Activated CD4-positive, alpha-beta T cell treated with anti-CD3 and anti-CD28 coated beads, Interleukin-2, amount 50 U/mL, for 4 hours (primary cell): ENCODE data around the gene PSMD12.
"Not testable (repeated sequence)": the region's sequence is repeated elsewhere in the genome, so short reads cannot be mapped to it uniquely, and the experiment has no call there.

ENCODE experiments used
- DNase-seq, 2 experiments: peaks; one replicate each; pipeline ENCODE4 v3.0.0-alpha.2; 2020

Gene PSMD12

GRCh38 chr17:67366193-67367157 lies at the start of gene PSMD12:
Gene PSMD12, minus strand, starts transcription at chr17:67366577. Its CDS starts 58 bp downstream, at chr17:67366519.
- peak; percentile 89 to 93 for DNase-seq

DNA sequence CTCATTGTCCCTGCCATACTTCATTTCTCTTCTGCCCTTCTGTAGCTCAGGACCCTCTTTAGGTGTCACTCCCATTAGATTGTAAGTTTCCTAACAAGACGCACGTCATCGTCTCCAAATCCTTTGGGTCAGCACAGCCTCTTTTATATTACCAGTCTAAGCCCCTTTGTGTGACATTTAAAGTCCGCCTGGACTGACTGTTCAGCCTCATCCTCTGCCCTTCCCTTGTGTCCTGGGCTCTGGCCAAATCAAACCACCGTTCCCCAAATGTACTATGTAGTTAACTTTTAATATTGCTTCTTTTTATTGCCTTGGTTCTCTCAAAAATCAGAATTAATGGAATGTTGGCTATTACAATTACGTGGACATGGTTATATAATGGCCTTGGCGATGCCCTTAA lies 48.9 kb upstream of the PSMD12 start:
- DNase-seq, result no peak

GRCh38 chr17:67414559-67414958 lies 48.2 kb upstream of the PSMD12 start:
- DNase-seq, result no peak

GRCh38 chr17:67414130-67414529 lies 47.8 kb upstream of the PSMD12 start:
- DNase-seq, result no peak

- no peak for DNase-seq
Measured at GRCh38 chr17:67413388-67413787, 47.0 kb upstream of the PSMD12 start.

- DNase-seq, result no peak
Measured at GRCh38 chr17:67412941-67413340, 46.6 kb upstream of the PSMD12 start.

- no peak for DNase-seq
Measured at GRCh38 chr17:67412032-67412431, 45.7 kb upstream of the PSMD12 start.

DNA sequence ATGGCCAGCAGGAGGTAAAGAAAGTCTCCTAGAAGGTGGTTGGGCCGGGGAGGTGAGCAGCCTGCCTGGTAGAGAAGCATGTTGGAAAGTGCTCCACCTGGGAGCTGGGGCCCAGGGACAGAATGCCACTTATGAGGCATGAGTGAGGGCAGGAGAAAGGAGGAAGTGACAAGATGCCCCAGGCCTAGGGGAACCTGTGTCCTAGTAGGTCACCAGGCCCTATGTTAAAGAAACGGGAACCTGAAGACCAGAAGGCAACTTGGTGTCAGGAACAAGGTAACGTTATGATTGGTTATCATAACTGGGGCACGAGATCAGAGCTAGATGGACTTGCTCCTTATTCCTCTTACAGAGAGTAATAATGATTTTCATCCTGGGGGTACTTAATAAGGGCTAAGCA lies 45.0 kb upstream of the PSMD12 start:
- no peak for DNase-seq

- DNase-seq, result not testable (repeated sequence)
Measured at GRCh38 chr17:67408455-67408830, 42.1 kb upstream of the PSMD12 start.

- no peak for DNase-seq
Measured at GRCh38 chr17:67403483-67403882, 37.1 kb upstream of the PSMD12 start.

DNA sequence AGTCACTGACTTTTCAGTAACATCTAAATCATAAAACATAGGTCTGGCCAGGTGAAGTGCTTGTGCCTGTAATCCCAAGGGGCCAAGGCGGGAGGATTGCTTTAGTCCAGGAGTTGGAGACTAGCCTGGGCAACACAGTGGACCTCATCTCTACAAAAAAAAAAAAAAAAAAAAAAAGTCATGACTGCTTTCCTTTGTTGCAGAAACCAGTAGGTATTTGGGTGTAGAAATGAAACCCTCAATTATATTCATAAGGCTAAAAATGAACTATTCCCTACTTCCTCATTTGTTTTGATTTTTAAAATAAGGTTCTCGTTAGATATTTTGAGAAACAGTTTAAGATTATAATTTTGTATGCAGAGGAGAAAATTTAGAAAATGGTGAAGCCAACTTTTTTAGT lies 36.7 kb upstream of the PSMD12 start:
- no peak for DNase-seq

GRCh38 chr17:67401598-67402504 lies 35.5 kb upstream of the PSMD12 start:
- DNase-seq, result no peak

- DNase-seq, result no peak
Measured at GRCh38 chr17:67401106-67401505, 34.7 kb upstream of the PSMD12 start.

GRCh38 chr17:67400193-67400592 lies 33.8 kb upstream of the PSMD12 start:
- DNase-seq, result no peak

DNA sequence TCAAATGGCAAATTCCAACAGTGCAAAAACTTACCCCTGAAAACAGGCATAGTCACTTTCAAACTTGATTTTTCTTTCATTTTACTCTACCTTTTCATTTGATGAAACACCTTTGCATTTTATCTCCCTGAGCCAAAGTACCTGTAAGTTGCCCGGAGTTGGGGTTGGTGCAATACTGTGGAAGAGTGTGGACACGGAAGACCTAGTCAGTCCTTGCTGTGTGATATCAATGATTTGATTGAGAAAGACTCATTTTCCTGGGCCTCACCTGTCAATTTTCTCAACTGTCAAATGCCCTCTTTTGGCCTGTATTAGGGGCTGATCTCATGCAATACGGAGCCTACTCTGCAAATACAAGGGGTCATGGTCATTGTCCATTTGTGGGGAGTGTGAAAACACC lies 33.3 kb upstream of the PSMD12 start:
- no peak for DNase-seq

DNA sequence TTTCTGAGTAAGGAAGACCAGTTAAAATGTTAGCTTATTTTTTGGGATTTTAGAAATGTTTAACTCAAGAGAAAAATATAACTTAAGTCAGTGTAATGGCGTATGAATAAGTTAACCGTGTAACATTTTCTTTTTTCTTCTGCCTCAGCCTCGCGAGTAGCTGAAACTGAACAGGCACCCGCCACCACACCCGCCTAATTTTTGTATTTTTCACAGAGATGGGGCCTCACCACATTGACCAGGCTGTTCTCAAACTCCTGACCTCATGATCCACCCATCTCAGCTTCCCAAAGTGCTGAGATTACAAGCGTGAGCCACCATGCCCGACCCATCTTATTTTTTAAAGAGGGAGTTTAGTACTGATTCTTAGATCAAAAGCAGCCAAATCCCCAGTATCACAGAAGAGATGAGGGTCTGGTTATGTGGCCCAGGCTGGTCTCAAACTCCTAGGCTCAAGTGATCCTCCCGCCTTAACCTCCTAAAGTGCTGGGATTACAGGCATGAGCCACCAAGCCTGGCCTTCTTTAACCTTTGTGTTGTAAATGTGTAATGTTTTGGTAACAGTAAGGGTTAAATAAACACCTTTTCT lies 27.5 kb upstream of the PSMD12 start:
- DNase-seq, result no peak

DNA sequence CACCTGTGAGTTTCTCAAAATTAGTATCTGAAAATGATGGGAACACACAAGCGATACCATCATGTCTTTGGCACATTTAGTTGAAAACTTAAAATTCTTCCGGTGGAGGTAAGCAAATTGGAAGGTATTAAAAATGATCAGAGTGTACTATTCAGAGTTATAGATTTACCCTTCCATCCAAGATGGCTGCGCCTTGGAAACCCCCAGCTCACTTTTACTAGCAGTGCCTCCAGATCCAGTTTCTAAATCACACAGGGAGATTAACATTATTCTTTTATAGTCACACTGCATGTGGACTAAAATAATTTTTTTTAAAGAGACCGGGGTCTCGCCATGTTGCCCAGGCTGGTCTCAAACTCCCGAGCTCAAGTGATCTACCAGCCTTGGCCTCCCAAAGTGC lies 25.7 kb upstream of the PSMD12 start:
- DNase-seq, result no peak

GRCh38 chr17:67390646-67391361 lies 24.4 kb upstream of the PSMD12 start:
- DNase-seq, result peak; percentile 37 to 42

DNA sequence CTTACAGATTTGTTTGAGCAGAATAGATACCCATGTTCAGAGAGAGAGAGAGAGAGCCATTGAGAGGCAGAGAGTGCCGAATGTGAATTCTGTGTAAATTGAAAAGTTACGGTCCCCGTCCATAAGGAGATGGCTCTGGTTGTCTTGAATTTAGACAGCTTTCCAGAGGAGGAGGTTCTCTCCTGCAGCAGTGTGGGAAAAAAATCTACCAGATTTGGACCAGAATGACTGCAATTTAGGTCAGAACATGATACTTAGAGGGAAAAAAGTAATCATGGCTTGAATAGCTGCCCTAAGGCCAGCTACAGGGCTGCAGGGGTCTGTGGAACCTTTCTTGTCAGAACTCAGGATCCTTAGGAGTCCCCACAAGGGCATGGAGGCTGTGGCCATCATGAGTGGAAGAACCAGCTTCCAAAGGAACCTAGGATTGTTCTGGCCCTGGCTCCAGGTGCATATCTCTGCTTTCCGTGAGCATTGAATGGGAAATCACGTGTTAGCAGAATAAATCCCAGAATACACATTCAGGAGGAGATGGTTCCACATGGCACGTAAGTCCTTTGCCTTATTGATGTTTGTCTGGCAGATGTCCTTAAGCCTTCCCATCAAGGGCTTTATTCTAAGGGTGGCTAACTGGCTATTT lies 23.7 kb upstream of the PSMD12 start:
- no peak for DNase-seq

DNA sequence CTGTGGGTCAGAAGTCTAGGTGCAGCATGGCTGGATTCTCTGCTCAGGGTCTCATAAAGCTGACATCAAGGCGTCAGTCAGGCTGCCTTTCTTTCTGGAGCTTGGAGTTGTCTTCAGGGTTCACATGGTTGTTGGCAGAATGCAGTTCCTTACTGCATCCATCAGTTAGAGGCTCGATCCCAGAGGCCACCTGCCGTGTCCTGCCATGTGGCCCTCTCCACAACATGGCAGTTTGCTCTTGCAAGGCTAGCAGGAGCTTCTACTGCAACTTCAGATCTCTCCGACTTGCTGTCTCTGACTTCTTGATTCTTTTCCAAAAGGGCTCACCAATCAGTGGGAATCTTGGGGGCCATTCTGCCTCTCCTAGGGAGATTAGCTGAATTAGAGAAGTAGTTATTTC lies 22.6 kb upstream of the PSMD12 start:
- DNase-seq, result no peak

GRCh38 chr17:67388536-67388935 lies 22.2 kb upstream of the PSMD12 start:
- DNase-seq, result not testable (repeated sequence)

- DNase-seq, result peak; percentile 55 to 65
Measured at GRCh38 chr17:67386965-67387551, 20.7 kb upstream of the PSMD12 start.
